Breast epithelium (tissue), 3 donors: ENCODE data around the gene NEO1.

ENCODE experiments used
- CTCF ChIP-seq, 3 donors: fragments of 450-650 bp; IDR thresholded peaks; one replicate each; pipeline ENCODE4 v1.5.1; 2016 to 2017; ENCODE audit warnings: antibody characterized with exemption in 3 of 3, mild to moderate bottlenecking in 3 of 3, moderate library complexity in 3 of 3
- POLR2A ChIP-seq: fragments of 450-650 bp; IDR thresholded peaks from one replicate; pipeline ENCODE4 v1.6.1; 2016; ENCODE audit warnings: antibody characterized with exemption, mild to moderate bottlenecking, moderate library complexity
- POLR2AphosphoS5 ChIP-seq, 3 donors: sonication (generic); formaldehyde crosslinking; IDR thresholded peaks; one replicate each; pipeline ENCODE4 v1.6.1; 2017; ENCODE audit warnings: antibody characterized with exemption in 3 of 3

GRCh38 chr15:73237910-73238309, 185.6 kb downstream of the NEO1 start:
- TF ChIP-seq POLR2AphosphoS5 (IDR thresholded peaks at IDR 0.05) (no peak), CTCF (IDR thresholded peaks at IDR 0.05) (no peak), POLR2A (no peak)
